ENCODE data around the gene UCN.
"Not testable (repeated sequence)": the region's sequence is repeated elsewhere in the genome, so short reads cannot be mapped to it uniquely, and the experiment has no call there.

The UCN gene

DNA sequence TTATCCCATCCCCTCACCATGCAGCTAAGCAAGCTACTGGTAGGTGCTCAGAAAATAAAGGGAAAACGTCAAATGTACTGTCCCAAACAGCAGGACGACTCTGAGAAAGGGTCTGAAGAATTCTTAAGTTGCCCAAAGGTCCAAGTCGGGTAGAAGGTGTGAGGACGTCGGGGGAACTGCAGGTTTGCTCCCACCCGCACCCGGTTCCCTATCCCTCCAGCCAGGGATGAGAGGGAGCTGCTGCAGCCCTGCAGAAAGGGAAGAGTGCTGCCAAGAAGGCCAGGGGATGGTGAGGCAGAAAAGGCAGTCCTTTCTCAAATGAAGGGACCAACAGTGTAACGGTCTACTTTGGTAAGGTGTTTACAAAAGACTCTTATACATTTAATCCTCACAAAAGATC, 6.9 kb upstream of the UCN start:
- no peak for DNase-seq

DNA sequence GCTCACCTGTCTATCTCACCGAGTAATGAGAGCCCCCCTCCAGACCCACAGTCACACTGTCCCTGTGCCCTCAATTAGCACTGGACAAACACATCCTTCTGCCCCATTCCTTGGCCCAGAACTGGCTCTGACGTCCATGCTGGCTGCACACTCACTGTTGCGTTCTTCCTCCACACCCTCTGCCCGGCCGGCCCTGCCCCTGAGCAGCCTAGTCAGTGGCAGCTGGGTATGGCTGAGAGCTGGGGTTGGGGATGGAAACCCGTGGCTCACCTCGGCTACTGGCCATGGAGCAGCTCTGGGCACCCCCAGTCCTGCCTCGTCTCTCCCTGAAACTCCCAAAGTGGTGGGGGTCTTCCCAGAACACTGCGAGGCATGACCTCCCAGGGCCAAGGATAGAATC, 6.5 kb upstream of the UCN start:
- no peak for DNase-seq

DNA sequence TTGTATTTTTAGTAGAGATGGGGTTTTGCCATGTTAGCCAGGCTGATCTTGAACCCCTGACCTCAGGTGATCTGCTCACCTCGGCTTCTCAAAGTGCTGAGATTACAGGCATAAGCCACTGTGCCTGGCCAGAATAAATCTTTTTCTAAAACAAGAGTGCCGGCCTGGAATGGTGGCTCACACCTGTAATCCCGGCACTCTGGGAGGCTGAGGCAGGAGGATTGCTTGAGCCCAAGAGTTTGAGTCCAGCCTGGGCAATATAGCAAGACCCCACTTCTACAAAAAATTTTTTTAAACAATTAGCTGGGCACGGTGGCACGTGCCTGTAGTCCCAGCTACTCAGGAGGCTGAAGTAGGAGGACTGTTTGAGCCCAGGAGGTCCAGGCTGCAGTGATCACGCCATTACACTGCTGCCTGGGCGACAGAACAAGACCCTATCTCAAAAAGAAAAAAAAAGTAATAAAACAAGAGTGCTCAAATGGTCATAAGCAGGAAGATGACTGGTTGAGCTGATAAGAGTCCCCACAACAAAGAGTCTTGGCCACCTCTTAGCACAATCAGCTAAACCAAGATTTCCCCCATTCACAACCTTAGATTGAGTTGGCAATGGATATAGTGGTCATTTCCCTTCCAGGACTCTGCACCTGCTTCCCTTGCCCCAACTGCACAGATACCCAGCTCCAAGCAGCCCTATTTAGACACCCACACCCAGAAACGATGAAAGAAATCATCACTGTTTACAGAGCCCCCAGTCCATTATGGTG, 5.8 kb upstream of the UCN start:
- no peak for DNase-seq

DNA sequence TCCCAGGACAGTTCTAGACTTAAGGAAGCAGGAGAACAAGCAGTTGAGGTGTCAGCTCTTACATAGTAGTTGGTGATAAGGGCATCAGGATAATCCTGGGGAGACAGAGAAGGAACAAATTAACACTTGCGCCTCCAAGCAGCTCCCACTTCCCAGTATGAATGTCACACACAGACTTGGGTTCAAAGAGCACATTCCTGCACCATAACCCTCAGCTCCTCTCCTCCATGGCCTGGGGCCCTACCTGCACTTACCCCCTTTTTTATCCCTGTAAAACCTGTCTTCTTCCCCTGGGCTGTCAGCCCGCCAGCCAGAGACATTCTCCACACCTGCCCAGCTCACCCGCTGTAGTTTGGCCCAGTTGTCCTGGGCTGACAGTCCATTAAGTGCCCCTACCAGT, 3.9 kb upstream of the UCN start:
- no peak for DNase-seq

DNA sequence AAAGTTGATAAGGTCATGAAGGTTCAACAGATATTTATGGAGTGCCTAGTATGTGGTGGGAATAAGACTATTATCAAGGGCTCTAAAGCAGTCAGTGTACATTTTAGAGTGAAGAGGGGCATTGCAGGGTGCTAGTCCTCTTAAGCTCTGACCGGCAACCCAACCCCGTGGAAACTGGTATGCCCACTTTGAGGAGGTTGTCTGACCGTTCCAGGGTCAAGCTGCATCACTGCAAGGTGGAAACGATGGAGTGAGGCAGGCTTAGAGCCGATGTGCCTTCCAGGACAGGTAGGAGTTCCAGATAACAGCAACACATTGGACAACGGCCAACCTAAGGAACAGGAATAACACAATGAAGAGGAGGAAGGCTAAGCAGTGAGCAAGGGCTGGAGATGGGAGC, 1.4 kb upstream of the UCN start:
- DNase-seq: no peak

GRCh38 chr2:27307545-27308358, 493 bp downstream of the UCN start:
- no peak for DNase-seq

- no peak for DNase-seq
Measured at GRCh38 chr2:27307287-27307544, 1.0 kb downstream of the UCN start.

DNA sequence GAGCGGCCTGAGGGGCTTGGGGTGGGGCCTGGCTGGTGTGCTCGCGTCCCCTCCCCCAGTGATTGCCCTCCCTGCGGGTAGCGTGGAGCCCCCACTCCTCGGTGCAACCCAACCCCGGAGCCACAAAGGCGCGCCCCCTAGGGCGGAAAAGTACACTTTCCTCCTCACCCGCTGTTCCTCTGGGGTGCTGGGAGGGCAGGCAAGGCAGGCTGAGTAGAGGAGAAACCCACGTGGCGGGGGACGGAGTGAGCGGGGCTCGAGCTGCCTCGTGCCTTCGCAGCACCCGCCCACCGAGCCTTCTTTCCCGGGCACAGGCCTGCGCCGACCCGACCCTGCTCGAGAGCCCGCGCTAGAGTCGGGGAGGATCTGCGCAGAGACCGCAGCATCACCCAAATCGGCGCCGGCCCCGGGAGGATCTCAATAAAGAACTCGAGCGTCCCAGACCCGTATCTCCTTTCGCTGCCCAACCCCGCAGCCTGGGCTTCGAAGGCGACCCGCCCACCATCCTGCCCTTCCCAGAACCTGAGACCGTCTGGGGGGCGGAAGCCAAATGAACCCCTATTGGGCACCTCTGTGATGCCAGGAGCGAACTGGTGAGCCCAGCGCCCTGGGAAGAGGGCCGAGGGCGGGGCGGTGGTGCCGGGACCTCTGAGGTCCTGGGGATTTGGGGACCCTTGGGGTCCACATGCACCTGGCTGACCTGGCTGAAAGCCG, 1.5 kb downstream of the UCN start:
- DNase-seq: no peak

GRCh38 chr2:27306136-27306535, 2.1 kb downstream of the UCN start:
- DNase-seq: no peak

GRCh38 chr2:27305516-27305915, 2.7 kb downstream of the UCN start:
- DNase-seq: no peak

GRCh38 chr2:27304488-27305240, 3.6 kb downstream of the UCN start:
- no peak for DNase-seq

DNA sequence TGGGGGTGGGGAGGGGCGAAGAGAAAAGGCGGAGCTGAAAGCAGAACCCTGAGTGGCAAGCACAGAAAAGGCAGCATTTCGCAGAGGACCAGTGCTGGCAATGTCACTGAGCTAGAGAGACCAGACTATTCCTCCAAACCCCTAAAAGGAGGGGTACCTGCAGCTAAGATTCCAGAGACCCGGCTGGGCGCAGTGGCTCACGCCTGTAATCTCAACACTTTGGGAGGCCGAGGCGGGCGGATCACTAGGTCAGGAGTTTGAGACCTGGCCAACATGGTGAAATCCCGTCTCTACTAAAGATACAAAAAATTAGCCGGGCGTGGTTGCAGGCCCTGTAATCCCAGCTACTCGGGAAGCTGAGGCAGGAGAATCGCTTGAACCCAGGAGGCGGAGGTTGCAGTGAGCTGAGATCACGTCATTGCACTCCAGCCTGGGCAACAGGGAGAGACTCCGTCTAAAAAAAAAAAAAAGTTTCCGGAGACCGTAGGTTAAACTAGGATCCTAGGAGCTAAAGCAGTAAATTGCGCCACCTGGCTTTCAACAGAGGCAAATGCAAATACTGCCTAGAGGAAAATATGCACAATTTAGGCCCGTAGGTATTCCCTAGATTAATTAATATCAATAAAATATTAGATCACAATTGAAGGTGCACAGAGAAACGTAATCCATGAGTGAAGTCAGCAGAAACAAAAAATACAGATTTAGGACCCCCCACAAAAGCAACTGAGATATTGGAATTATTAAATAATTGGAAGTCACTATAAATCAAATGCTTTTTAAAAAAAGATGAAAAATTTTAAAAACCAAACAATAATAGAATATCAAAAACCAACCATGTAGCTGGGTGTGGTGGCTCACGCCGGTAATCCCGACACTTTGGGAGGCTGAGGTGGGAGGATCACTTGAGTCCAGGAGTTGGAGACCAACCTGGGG, 4.9 kb downstream of the UCN start:
- DNase-seq: peak in 8 of 56 donors; percentile 4 to 36 (median 15)

DNA sequence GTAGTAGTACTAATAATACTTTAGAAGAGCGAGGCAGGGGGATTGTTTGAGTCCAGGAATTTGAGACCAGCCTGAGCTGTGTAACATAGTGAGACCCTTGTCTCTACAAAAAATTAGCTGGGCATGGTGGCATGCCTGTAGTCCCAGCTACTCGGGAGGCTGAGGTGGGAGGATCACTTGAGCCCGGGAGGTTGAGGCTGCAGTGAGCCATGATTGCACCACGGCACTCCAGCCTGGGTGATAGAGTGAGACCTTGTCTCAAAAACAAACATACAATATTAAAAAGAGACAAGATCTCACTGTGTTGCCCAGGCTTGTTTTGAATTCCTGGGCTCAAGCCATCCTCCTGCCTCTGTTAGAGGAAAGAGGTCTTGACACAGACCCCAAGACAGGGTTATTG, 7.6 kb downstream of the UCN start:
- not testable (repeated sequence) for DNase-seq

GRCh38 chr2:27298391-27299080, 9.7 kb downstream of the UCN start:
- DNase-seq: no peak

DNA sequence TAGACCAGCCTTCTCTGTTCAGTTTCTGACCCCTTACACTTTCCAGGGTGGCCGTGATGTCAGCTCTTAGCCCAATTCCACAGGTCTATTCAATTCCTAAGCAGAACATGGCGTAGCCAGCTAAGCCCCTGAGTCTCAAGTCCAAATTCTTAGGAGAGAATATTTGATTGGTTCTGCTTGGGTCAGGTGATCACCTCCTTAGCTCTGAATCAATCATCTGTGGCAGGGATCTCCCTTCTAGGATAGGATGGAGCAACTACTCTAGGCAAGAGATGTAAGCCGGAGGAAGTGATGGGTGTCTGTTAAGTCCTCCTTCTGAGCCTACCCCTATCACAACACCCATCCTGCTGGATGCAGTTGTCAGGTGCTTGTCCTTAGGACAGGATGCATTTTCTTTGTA, 11.1 kb downstream of the UCN start:
- no peak for DNase-seq

DNA sequence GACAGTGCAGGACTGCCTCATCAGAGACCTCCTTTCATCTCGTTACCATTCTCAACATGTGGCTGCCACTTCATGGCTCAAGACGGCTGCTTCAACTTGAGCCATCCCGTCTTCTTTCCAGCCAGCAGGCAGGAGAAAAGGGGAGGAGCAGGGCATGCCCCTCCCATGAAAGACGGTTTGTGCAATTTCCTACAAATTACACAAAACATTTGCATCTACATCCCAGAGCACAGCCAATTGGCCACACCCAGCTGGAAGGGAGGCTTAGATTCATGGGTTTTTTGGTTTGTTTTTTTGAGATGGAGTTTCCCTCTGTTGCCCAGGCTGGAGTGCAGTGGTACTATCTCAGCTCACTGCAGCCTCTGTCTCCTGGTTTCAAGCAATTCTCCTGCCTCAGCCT, 11.8 kb downstream of the UCN start:
- no peak for DNase-seq

DNA sequence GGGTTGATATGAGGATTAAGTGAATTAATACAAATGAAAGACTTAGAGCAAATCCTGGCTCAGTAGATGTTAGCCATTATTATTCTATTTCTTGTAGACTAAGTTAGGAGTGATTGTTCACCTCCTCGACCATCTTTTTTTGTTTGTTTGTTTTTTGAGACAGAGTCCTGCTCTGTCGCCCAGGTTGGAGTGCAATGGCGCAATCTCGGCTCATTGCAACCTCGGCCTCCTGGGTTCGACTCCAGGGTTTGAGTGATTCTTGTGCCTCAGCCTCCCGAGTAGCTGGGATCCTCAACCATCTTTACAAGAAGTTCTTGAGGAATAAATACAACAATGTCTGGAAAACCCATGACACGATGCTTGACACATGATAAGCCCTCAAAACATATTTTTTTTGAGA, 13.3 kb downstream of the UCN start:
- DNase-seq: no peak

GRCh38 chr2:27291865-27292264, 16.4 kb downstream of the UCN start:
- no peak for DNase-seq

DNA sequence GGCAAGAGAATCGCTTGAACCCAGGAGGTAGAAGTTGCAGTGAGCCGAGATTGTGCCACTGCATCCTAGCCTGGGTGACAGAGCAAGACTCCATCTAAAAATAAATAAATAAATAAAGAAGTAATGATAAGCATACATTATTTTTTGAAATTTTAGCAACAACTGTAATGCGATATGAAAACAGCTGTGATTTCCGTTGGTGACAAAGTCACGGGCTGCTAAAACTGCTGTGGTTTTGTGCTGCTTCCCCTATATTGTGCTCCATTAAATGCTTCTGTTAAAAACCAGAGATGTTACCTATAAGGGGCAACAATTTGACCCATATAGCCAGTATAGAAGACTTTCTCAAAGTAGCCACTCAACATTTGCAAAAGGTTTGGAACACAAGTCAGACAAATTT, 17.7 kb downstream of the UCN start:
- no peak for DNase-seq

DNA sequence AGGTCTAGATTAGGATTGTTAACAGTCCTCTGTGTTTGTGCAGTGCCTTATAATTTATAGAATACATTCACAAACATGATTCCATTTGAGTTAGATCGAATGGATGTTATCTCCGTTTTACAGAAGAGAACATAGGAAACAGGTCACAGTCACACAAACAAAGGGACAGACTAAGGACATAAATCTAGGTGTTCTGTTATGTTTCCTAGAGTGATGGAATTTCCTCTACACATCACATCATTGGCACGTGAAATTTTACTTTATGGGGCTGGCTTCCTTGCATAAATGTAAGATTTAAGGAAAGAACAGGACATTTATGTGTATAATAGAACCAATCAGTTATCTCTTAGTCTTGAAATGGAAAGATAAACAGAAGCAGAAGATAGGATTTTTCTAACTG, 19.6 kb downstream of the UCN start:
- no peak for DNase-seq
